Thyroid gland (tissue), 4 donors: Measurements from ENCODE around the gene OPN5.

Source experiments
- POLR2A ChIP-seq, 2 donors: fragments of 450-650 bp; IDR thresholded peaks; one replicate each; pipeline ENCODE4 v1.6.1; 2017; ENCODE audit warnings: antibody characterized with exemption in 2 of 2, mild to moderate bottlenecking in 2 of 2, moderate library complexity in 1 of 2
- TF ChIP-seq, protein P1 (sequence below), 6 experiments: fragments of 200-600 bp in 3 of 6; fragments of 450-650 bp in 3 of 6; sonication (generic) in 3 of 6; IDR thresholded peaks; one replicate each; pipeline ENCODE4 v1.5.1; 2016 to 2019; ENCODE audit warnings: antibody characterized with exemption in 6 of 6, mild to moderate bottlenecking in 2 of 6, inconsistent platforms in 1 of 6, moderate library complexity in 1 of 6

DNA sequence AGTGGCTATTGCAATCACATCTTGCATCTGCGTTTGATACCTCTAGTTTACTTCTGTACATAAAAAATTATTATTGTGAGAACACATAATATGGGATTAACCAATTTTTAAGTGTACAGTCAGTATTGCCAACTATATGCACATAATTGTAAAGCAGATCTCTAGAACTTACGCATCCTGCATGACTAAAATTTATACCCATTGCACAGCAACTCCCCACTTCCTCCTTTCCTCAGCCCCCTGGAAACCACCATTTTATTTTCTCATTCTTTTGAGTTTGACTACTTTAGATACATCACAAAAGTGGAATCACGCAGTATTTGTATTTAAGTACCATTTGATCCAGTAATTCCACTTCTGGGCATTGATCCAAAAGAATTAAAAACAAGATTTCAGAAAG is 19.3 kb upstream of the OPN5 start:
- no peak for TF ChIP-seq POLR2A (IDR thresholded peaks at IDR 0.05)
- TF ChIP-seq, protein P1, sequence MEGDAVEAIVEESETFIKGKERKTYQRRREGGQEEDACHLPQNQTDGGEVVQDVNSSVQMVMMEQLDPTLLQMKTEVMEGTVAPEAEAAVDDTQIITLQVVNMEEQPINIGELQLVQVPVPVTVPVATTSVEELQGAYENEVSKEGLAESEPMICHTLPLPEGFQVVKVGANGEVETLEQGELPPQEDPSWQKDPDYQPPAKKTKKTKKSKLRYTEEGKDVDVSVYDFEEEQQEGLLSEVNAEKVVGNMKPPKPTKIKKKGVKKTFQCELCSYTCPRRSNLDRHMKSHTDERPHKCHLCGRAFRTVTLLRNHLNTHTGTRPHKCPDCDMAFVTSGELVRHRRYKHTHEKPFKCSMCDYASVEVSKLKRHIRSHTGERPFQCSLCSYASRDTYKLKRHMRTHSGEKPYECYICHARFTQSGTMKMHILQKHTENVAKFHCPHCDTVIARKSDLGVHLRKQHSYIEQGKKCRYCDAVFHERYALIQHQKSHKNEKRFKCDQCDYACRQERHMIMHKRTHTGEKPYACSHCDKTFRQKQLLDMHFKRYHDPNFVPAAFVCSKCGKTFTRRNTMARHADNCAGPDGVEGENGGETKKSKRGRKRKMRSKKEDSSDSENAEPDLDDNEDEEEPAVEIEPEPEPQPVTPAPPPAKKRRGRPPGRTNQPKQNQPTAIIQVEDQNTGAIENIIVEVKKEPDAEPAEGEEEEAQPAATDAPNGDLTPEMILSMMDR (IDR thresholded peaks at IDR 0.05), result no peak
